WTC11 (cell line): ENCODE data around the gene SAE1. TPM values are rescaled to one million over a fixed set of nuclear protein-coding genes. Genes with fewer than 3 reads are reported as not detected.
"Not testable (repeated sequence)": the region's sequence is repeated elsewhere in the genome, so short reads cannot be mapped to it uniquely, and the experiment has no call there.

Source experiments
- ATAC-seq: fragments of 200-7000 bp; cut with Tn5 transposase; 2 replicates; pipeline ENCODE4 v1.10.0; 2021; ENCODE audit warnings: mild to moderate bottlenecking, moderate library complexity
- CTCF ChIA-PET: fragments of 300-600 bp; sonication (Branson Sonifier 250); formaldehyde crosslinking; loops from one replicate; lab custom pipeline; 2021; ENCODE audit warnings: antibody characterized with exemption; lab: Charles Lee
- POLR2A ChIA-PET: fragments of 350-600 bp; sonication (Branson Sonifier 250); formaldehyde crosslinking; loops from one replicate; lab custom pipeline; 2021; ENCODE audit warnings: antibody characterized with exemption; lab: Charles Lee
- DNase-seq: peaks from one replicate; pipeline ENCODE4 v3.0.0; 2021; ENCODE audit warnings: low spot score
- H3K27ac Mint-ChIP-seq: 2 replicates; pipeline ENCODE4 v1.8.0; 2021; ENCODE audit warnings: mixed read lengths
- H3K27me3 Mint-ChIP-seq: 2 replicates; pipeline ENCODE4 v1.8.0; 2021; ENCODE audit warnings: low read depth, mild to moderate bottlenecking, moderate library complexity, mixed read lengths
- H3K36me3 Mint-ChIP-seq: 2 replicates; pipeline ENCODE4 v1.8.0; 2021; ENCODE audit warnings: mixed read lengths
- H3K4me1 Mint-ChIP-seq: 2 replicates; pipeline ENCODE4 v1.8.0; 2022; ENCODE audit warnings: mixed read lengths
- H3K4me3 Mint-ChIP-seq: 2 replicates; pipeline ENCODE4 v1.8.0; 2021; ENCODE audit warnings: mild to moderate bottlenecking, moderate library complexity, mixed read lengths
- H3K9me3 Mint-ChIP-seq: 2 replicates; pipeline ENCODE4 v1.8.0; 2021; ENCODE audit warnings: mixed read lengths
- ATF1 ChIP-seq: sonication (generic); formaldehyde crosslinking; IDR thresholded peaks from 2 replicates; pipeline ENCODE4 v1.8.1; 2023; ENCODE audit warnings: mild to moderate bottlenecking, moderate library complexity, missing genetic modification reagents
- ESRRA ChIP-seq: sonication (generic); formaldehyde crosslinking; IDR thresholded peaks from 2 replicates; pipeline ENCODE4 v1.8.1; 2022; ENCODE audit warnings: mild to moderate bottlenecking, missing genetic modification reagents, borderline replicate concordance
- FOXK1 ChIP-seq: sonication (generic); formaldehyde crosslinking; IDR thresholded peaks from 2 replicates; pipeline ENCODE4 v1.8.0; 2022; ENCODE audit warnings: mild to moderate bottlenecking, moderate library complexity, missing genetic modification reagents
- FOXP1 ChIP-seq: sonication (generic); formaldehyde crosslinking; IDR thresholded peaks from 2 replicates; pipeline ENCODE4 v1.8.0; 2022; ENCODE audit warnings: missing genetic modification reagents, mild to moderate bottlenecking, moderate library complexity, borderline replicate concordance
- GTF2I ChIP-seq: fragments of 250-450 bp; sonication (Bioruptor Pico); conservative IDR thresholded peaks from 2 replicates; pipeline ENCODE4 v1.4.0; 2021; ENCODE audit warnings: mild to moderate bottlenecking
- JAZF1 ChIP-seq: fragments of 250-450 bp; sonication (Bioruptor Pico); IDR thresholded peaks from 2 replicates; pipeline ENCODE4 v1.9.0; 2021; ENCODE audit warnings: moderate library complexity, mild to moderate bottlenecking, inconsistent platforms
- PRRX2 ChIP-seq: fragments of 250-450 bp; sonication (Bioruptor Pico); IDR thresholded peaks from 2 replicates; pipeline ENCODE4 v1.8.0; 2021; ENCODE audit warnings: mild to moderate bottlenecking
- RELA ChIP-seq: sonication (generic); formaldehyde crosslinking; IDR thresholded peaks from 2 replicates; pipeline ENCODE4 v1.8.1; 2022; ENCODE audit warnings: missing genetic modification reagents, mild to moderate bottlenecking, borderline replicate concordance
- SMAD3 ChIP-seq: sonication (generic); formaldehyde crosslinking; IDR thresholded peaks from 2 replicates; pipeline ENCODE4 v1.8.0; 2022; ENCODE audit warnings: missing genetic modification reagents, mild to moderate bottlenecking, borderline replicate concordance
- SOX15 ChIP-seq: fragments of 250-450 bp; sonication (Bioruptor Pico); IDR thresholded peaks from 2 replicates; pipeline ENCODE4 v1.9.0; 2021; ENCODE audit warnings: mild to moderate bottlenecking
- USF2 ChIP-seq: sonication (generic); formaldehyde crosslinking; IDR thresholded peaks from 2 replicates; pipeline ENCODE4 v1.8.1; 2023; ENCODE audit warnings: mild to moderate bottlenecking, missing genetic modification reagents, moderate library complexity
- ZNF121 ChIP-seq: sonication (generic); formaldehyde crosslinking; IDR thresholded peaks from 2 replicates; pipeline ENCODE4 v1.8.0; 2023; ENCODE audit warnings: missing genetic modification reagents
- ZNF263 ChIP-seq: sonication (generic); formaldehyde crosslinking; IDR thresholded peaks from 2 replicates; pipeline ENCODE4 v1.8.1; 2022; ENCODE audit warnings: low read depth, mild to moderate bottlenecking, moderate library complexity, missing genetic modification reagents
- total RNA-seq: library from RNA; stranded (reverse); gene quantifications from 3 replicates; pipeline ENCODE4 v1.2.3, GENCODE V29; 2021
- TF ChIP-seq, protein P1 (sequence below): sonication (generic); formaldehyde crosslinking; IDR thresholded peaks from 2 replicates; pipeline ENCODE4 v1.8.0; 2022; ENCODE audit warnings: mild to moderate bottlenecking, missing genetic modification reagents
- TF ChIP-seq, protein P2 (sequence below): fragments of 200-600 bp; IDR thresholded peaks from 2 replicates; pipeline ENCODE4 v1.8.0; 2022; ENCODE audit warnings: antibody characterized with exemption
- TF ChIP-seq, protein P3 (sequence below): fragments of 250-450 bp; sonication (Bioruptor Pico); IDR thresholded peaks from 2 replicates; pipeline ENCODE4 v1.8.0; 2021; ENCODE audit warnings: mild to moderate bottlenecking
- TF ChIP-seq, protein P4 (sequence below): fragments of 250-450 bp; sonication (Bioruptor Pico); IDR thresholded peaks from 2 replicates; pipeline ENCODE4 v1.9.0; 2021; ENCODE audit warnings: mild to moderate bottlenecking
- TF ChIP-seq, protein P5 (sequence below): sonication (generic); formaldehyde crosslinking; IDR thresholded peaks from 2 replicates; pipeline ENCODE4 v1.8.0; 2022; ENCODE audit warnings: mild to moderate bottlenecking, missing genetic modification reagents
- TF ChIP-seq, protein P6 (sequence below): sonication (generic); formaldehyde crosslinking; IDR thresholded peaks from 2 replicates; pipeline ENCODE4 v1.8.1; 2023; ENCODE audit warnings: mild to moderate bottlenecking, missing genetic modification reagents
- TF ChIP-seq, protein P7 (sequence below): fragments of 250-450 bp; sonication (Bioruptor Pico); IDR thresholded peaks from 2 replicates; pipeline ENCODE4 v2.1.2; 2022; ENCODE audit warnings: mild to moderate bottlenecking, moderate library complexity

The SAE1 gene
- total RNA-seq, 1 experiment from 2014 or later, result 224 TPM

DNA sequence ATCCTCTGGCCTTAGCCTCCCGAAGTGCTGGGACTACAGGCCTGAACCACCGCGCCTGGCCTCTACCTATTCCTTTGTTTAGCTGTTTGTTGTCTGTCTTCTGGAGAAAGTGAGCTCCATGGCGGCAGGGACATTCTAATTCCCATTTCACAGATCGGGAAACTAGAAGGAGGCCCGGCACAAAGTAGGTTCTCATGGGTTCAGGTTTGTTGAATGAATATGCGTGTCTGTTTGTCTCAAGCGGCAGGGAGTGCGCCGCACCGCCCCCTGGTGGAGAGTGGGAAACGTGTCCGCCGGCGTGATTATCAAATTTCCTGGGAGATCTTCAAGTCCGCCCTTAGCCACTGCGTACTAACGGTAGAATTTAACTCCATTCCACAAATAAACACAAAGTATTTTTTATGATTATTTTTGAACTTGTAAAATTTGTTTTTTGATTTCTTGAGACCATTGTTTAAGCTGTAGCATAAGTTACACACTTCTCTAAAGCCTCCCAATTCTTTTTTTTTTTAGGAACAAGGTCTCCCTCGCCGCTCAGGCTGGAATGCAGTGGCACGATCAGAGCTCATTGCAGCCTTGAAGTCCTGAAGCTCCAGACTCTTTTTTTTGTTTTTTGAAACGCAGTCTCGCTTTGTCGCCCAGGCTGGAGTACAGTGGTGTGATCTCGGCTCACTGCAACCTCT is 116.8 kb downstream of the SAE1 start:
- peaks cover 56% of the 10 kb centered on the region for H3K27me3 Mint-ChIP-seq
- no peak overlapping the region for H3K27ac Mint-ChIP-seq
- ChIA-PET CTCF (interaction anchor here (0.6 to 6.1 kb wide), 14 partner anchors 9 to 235 kb away, joined by 3 to 402 read pairs (median 4); partner anchors contain the start of genes CCDC9, INAFM1 and ZC3H4), POLR2A (interaction anchor here (0.5 to 1.0 kb wide), 3 partner anchors 9 to 469 kb away, joined by 3 to 4 read pairs (median 4); partner anchors contain the start of gene CCDC9)
- no peak for ATAC-seq
- H3K4me1 Mint-ChIP-seq, result peaks cover 12% of the 10 kb centered on the region
- H3K36me3 Mint-ChIP-seq, result no peaks in the 10 kb centered on the region
- H3K4me3 Mint-ChIP-seq, result no peak overlapping the region
- H3K9me3 Mint-ChIP-seq, result no peaks in the 10 kb centered on the region
- TF ChIP-seq FOXP1 (CRISPR knock-in tag) (no peak), GTF2I (CRISPR knock-in tag) (peak; percentile 98), PRRX2 (0 out of 2 replicates have a peak, but pooled peaks have one; percentile 58), FOXK1 (no peak), SOX15 (no peak), SMAD3 (no peak)
- TF ChIP-seq, protein P1, sequence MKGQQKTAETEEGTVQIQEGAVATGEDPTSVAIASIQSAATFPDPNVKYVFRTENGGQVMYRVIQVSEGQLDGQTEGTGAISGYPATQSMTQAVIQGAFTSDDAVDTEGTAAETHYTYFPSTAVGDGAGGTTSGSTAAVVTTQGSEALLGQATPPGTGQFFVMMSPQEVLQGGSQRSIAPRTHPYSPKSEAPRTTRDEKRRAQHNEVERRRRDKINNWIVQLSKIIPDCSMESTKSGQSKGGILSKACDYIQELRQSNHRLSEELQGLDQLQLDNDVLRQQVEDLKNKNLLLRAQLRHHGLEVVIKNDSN (CRISPR knock-in tag), result no peak
- TF ChIP-seq, protein P2, sequence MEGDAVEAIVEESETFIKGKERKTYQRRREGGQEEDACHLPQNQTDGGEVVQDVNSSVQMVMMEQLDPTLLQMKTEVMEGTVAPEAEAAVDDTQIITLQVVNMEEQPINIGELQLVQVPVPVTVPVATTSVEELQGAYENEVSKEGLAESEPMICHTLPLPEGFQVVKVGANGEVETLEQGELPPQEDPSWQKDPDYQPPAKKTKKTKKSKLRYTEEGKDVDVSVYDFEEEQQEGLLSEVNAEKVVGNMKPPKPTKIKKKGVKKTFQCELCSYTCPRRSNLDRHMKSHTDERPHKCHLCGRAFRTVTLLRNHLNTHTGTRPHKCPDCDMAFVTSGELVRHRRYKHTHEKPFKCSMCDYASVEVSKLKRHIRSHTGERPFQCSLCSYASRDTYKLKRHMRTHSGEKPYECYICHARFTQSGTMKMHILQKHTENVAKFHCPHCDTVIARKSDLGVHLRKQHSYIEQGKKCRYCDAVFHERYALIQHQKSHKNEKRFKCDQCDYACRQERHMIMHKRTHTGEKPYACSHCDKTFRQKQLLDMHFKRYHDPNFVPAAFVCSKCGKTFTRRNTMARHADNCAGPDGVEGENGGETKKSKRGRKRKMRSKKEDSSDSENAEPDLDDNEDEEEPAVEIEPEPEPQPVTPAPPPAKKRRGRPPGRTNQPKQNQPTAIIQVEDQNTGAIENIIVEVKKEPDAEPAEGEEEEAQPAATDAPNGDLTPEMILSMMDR, result peak; percentile 95
- TF ChIP-seq, protein P3, sequence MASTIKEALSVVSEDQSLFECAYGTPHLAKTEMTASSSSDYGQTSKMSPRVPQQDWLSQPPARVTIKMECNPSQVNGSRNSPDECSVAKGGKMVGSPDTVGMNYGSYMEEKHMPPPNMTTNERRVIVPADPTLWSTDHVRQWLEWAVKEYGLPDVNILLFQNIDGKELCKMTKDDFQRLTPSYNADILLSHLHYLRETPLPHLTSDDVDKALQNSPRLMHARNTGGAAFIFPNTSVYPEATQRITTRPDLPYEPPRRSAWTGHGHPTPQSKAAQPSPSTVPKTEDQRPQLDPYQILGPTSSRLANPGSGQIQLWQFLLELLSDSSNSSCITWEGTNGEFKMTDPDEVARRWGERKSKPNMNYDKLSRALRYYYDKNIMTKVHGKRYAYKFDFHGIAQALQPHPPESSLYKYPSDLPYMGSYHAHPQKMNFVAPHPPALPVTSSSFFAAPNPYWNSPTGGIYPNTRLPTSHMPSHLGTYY (CRISPR knock-in tag), result 0 out of 2 replicates have a peak, but pooled peaks have one; percentile 48
- DNase-seq, result peak; percentile 83

- H3K9me3 Mint-ChIP-seq, H3K27ac Mint-ChIP-seq, H3K36me3 Mint-ChIP-seq, ATAC-seq, DNase-seq, H3K4me3 Mint-ChIP-seq, POLR2A ChIA-PET: not testable (repeated sequence)
- peaks cover 13% of the 10 kb centered on the region for H3K4me1 Mint-ChIP-seq
- CTCF ChIA-PET, result interaction anchor here (0.6 to 0.8 kb wide), 2 partner anchors 9 to 1787 kb away, joined by 3 to 5 read pairs; no protein-coding TSS in a partner anchor
- H3K27me3 Mint-ChIP-seq, result peaks cover 49% of the 10 kb centered on the region
These were observed 122.4 kb downstream of the SAE1 start for GRCh38 chr19:47253016-47253415.

DNA sequence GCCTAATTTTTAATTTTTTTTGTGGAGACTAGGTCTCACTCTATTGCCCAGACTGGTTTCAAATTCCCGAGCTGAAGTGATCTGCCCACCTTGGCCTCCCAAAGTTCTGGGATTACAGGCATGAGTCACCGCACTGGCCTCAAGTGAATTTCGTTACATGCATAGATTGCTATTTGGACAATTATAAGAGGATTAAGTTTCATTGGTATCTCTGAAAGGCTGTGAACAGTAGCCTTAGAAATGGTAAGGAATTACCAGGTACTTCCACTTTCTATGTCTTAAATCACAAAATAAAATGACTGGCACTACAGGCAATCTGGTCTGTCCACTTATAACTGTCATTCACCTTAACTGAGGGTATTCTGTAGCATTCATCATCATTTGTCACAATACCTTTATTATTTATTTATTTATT is 122.8 kb downstream of the SAE1 start:
- H3K4me1 Mint-ChIP-seq, result peaks cover 15% of the 10 kb centered on the region
- no peak for DNase-seq
- peaks cover 6% of the 10 kb centered on the region for H3K36me3 Mint-ChIP-seq
- H3K9me3 Mint-ChIP-seq, result no peaks in the 10 kb centered on the region
- peaks cover 45% of the 10 kb centered on the region for H3K27me3 Mint-ChIP-seq
- CTCF ChIA-PET, result interaction anchor here (0.6 to 2.2 kb wide), 3 partner anchors 9 to 1787 kb away, joined by 3 to 17 read pairs (median 5); no protein-coding TSS in a partner anchor
- POLR2A ChIA-PET, result no interaction called here
- no peak for ATAC-seq
- no peak overlapping the region for H3K27ac Mint-ChIP-seq
- no peak overlapping the region for H3K4me3 Mint-ChIP-seq
- TF ChIP-seq ATF1 (CRISPR knock-in tag) (no peak), RELA (CRISPR knock-in tag) (no peak), ZNF263 (CRISPR knock-in tag) (no peak), ZNF121 (CRISPR knock-in tag) (no peak), ESRRA (CRISPR knock-in tag) (no peak), USF2 (CRISPR knock-in tag) (no peak), JAZF1 (no peak)
- TF ChIP-seq, protein P4, sequence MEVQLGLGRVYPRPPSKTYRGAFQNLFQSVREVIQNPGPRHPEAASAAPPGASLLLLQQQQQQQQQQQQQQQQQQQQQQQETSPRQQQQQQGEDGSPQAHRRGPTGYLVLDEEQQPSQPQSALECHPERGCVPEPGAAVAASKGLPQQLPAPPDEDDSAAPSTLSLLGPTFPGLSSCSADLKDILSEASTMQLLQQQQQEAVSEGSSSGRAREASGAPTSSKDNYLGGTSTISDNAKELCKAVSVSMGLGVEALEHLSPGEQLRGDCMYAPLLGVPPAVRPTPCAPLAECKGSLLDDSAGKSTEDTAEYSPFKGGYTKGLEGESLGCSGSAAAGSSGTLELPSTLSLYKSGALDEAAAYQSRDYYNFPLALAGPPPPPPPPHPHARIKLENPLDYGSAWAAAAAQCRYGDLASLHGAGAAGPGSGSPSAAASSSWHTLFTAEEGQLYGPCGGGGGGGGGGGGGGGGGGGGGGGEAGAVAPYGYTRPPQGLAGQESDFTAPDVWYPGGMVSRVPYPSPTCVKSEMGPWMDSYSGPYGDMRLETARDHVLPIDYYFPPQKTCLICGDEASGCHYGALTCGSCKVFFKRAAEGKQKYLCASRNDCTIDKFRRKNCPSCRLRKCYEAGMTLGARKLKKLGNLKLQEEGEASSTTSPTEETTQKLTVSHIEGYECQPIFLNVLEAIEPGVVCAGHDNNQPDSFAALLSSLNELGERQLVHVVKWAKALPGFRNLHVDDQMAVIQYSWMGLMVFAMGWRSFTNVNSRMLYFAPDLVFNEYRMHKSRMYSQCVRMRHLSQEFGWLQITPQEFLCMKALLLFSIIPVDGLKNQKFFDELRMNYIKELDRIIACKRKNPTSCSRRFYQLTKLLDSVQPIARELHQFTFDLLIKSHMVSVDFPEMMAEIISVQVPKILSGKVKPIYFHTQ, result no peak
- TF ChIP-seq, protein P5, sequence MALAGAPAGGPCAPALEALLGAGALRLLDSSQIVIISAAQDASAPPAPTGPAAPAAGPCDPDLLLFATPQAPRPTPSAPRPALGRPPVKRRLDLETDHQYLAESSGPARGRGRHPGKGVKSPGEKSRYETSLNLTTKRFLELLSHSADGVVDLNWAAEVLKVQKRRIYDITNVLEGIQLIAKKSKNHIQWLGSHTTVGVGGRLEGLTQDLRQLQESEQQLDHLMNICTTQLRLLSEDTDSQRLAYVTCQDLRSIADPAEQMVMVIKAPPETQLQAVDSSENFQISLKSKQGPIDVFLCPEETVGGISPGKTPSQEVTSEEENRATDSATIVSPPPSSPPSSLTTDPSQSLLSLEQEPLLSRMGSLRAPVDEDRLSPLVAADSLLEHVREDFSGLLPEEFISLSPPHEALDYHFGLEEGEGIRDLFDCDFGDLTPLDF (CRISPR knock-in tag), result no peak
- TF ChIP-seq, protein P6, sequence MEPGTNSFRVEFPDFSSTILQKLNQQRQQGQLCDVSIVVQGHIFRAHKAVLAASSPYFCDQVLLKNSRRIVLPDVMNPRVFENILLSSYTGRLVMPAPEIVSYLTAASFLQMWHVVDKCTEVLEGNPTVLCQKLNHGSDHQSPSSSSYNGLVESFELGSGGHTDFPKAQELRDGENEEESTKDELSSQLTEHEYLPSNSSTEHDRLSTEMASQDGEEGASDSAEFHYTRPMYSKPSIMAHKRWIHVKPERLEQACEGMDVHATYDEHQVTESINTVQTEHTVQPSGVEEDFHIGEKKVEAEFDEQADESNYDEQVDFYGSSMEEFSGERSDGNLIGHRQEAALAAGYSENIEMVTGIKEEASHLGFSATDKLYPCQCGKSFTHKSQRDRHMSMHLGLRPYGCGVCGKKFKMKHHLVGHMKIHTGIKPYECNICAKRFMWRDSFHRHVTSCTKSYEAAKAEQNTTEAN (CRISPR knock-in tag), result no peak
- TF ChIP-seq, protein P7, sequence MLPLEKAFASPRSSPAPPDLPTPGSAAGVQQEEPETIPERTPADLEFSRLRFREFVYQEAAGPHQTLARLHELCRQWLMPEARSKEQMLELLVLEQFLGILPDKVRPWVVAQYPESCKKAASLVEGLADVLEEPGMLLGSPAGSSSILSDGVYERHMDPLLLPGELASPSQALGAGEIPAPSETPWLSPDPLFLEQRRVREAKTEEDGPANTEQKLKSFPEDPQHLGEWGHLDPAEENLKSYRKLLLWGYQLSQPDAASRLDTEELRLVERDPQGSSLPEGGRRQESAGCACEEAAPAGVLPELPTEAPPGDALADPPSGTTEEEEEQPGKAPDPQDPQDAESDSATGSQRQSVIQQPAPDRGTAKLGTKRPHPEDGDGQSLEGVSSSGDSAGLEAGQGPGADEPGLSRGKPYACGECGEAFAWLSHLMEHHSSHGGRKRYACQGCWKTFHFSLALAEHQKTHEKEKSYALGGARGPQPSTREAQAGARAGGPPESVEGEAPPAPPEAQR (CRISPR knock-in tag), result no peak
